Kidney (tissue), 14 donors: ENCODE results near the gene PLEKHA6. TPM values are rescaled to one million over a fixed set of nuclear protein-coding genes. Genes with fewer than 3 reads are reported as not detected.

Experiments used
- DNase-seq, 5 donors: peaks; one replicate each; pipeline ENCODE4 v3.0.0-alpha.2; 2013 to 2020
- FAIRE-seq: peaks from 2 replicates; lab custom pipeline; 2012; peaks lifted over from hg19 to GRCh38; lab: Jason Lieb, UNC
- H3K27ac ChIP-seq, 2 donors: one replicate each; pipeline ENCODE4 v1.7.0; 2013; ENCODE audit warnings: low read depth in 2 of 2, low read length in 2 of 2, inconsistent platforms in 1 of 2
- H3K27me3 ChIP-seq: one replicate; pipeline ENCODE4 v1.7.1; 2013; ENCODE audit warnings: low read length, inconsistent platforms; ENCODE audit not compliant: control insufficient read depth, insufficient read depth
- H3K36me3 ChIP-seq, 3 donors: one replicate each; pipeline versions ENCODE4 v1.7.0 to v1.7.1; 2013; ENCODE audit warnings: low read length in 3 of 3, control low read depth in 1 of 3, inconsistent platforms in 1 of 3; ENCODE audit not compliant: insufficient read depth in 3 of 3, control insufficient read depth in 2 of 3
- H3K4me1 ChIP-seq, 3 donors: one replicate each; pipeline versions ENCODE4 v1.7.0 to v1.7.1; 2013; ENCODE audit warnings: low read length in 3 of 3, inconsistent platforms in 1 of 3, low read depth in 1 of 3; ENCODE audit not compliant: control insufficient read depth in 2 of 3, insufficient read depth in 2 of 3
- H3K4me3 ChIP-seq, 3 donors: one replicate each; pipeline versions ENCODE4 v1.7.0 to v1.8.1; 2013; ENCODE audit warnings: low read length in 3 of 3, control low read depth in 1 of 3, inconsistent platforms in 1 of 3
- H3K9ac ChIP-seq, 3 donors: one replicate each; pipeline versions ENCODE4 v1.7.0 to v1.7.1; 2013; ENCODE audit warnings: low read length in 3 of 3, control low read depth in 1 of 3, inconsistent platforms in 1 of 3
- H3K9me3 ChIP-seq, 3 donors: one replicate each; pipeline versions ENCODE4 v1.7.0 to v1.7.1; 2013; ENCODE audit warnings: low read length in 3 of 3, control low read depth in 1 of 3, inconsistent platforms in 1 of 3; ENCODE audit not compliant: control insufficient read depth in 2 of 3, insufficient read depth in 1 of 3
- CTCF ChIP-seq: IDR thresholded peaks from 3 replicates; pipeline ENCODE4 v1.5.1; 2012; ENCODE audit warnings: mild to moderate bottlenecking, moderate library complexity, borderline replicate concordance; ENCODE audit not compliant: insufficient read depth; ENCODE audit errors: extremely low read depth
- intact Hi-C: fragments of 100-400 bp; cut with DNase I; formaldehyde crosslinking; loops from one replicate; pipeline ENCODE4 v1.11.1; 2022
- polyA plus RNA-seq: library from polyadenylated mRNA; stranded (reverse); fragments of 350-450 nt; fragmentation: Illumina TruSeq; extraction: RNeasy Lipid Tissue Mini Kit (QIAGEN cat#74804); gene quantifications from one replicate; pipeline ENCODE4 v1.2.3, GENCODE V29; 2014; ENCODE audit warnings: low read depth, low replicate concordance; ENCODE audit not compliant: insufficient read depth
- total RNA-seq: library from RNA; stranded (reverse); fragmentation: NEBNext Ultra II Directional; extraction: Animal tissue kit (Norgen Biotek cat#: 25700); gene quantifications from one replicate; pipeline ENCODE4 v1.2.1, GENCODE V29; 2021
- donor health status: control.
- donor health status: control.
- donor health status: control.
- donor health status: control.
- donor health status: control.
- donor health status: DM: yes; HTN: yes; CAD: no.
- donor health status: Normal renal cell carcinoma (clear cell type).

Gene PLEKHA6
- total and polyA plus RNA-seq, 2 donors from 2014 or later, result 17.5 to 65.1 TPM

DNA sequence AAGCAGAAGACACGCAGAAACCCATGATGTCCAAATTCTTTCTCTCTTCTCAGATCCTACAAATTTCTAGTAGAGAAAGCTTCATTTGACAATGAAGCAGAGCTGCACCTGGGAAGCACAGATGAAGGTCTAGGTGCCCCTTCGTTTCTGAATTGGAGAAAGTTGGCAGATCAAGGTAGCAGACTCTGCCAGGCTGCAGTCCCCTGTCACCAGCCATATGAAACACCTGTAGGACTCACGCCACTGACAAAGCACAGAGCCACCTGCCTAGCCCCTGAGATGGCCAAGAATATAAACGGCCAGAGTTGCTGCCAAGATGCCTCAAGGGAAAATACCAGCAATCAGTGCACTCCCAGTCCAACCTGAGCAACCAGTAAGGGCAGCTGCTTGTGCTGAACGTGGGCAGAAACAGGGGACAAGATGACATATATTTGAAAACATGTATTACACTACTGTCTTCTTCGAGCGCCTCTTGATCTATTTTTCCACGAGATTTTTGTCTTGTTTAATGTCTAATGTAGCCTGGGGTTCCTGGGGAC is 20.6 kb upstream of the PLEKHA6 start:
- intact Hi-C loops, result no loop called here
- H3K4me1 ChIP-seq, result peaks cover 0 to 31% (median 8%) of the 10 kb centered on the region in 3 donors
- H3K27ac ChIP-seq, result no peak overlapping the region
- H3K36me3 ChIP-seq, result no peaks in the 10 kb centered on the region
- H3K9ac ChIP-seq, result no peak overlapping the region
- no peak for FAIRE-seq
- no peak overlapping the region for H3K4me3 ChIP-seq
- no peak for TF ChIP-seq CTCF
- no peak for DNase-seq
- no peaks in the 10 kb centered on the region for H3K9me3 ChIP-seq
- H3K27me3 ChIP-seq, result peaks cover 5% of the 10 kb centered on the region

DNA sequence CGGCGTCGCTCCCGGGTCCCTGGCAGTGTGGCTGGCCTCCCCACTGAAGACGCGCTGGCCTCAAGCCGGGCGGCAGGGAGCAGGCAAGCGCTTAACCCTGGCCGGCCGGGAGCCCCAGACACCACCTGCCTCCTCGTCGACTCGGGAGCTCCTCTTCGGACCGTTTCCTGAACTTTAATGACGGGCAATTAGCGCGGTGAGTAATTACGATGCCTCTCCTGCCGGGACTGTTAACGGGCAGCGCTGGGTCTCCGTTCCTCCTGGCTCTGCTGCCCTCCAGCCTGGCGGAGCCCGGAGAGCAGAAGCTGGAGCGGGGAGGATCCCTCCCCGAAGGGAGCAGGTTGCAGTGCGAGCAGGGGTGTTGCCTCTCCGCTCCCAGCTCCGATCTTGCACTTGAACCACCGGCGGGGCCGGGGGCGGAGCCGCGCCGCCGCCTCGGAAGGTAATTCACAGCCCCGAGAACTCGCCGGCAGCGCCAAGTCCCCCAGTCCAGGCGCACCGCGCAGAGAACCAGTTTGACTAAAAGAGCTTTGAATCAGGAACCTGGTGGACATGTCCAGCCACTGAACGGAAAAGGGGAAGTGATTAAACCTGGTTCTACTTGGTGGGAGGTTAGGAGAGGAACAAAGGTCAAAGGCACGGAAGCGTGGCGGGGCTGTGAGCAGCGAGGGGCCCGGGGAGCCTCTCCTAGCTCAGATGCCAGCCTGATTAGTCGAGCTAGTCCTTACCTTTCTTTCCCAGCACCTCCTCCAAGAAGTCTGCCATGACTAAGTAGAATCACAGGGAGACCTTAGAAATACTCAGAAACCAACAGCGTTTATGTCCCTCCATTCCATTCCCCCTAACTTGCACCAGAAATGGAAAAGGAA is 18.3 kb upstream of the PLEKHA6 start:
- H3K9ac ChIP-seq, result peak overlapping the region in 1 of 3 donors; percentile 73
- H3K27ac ChIP-seq, result peak overlapping the region; percentile 64 to 73

DNA sequence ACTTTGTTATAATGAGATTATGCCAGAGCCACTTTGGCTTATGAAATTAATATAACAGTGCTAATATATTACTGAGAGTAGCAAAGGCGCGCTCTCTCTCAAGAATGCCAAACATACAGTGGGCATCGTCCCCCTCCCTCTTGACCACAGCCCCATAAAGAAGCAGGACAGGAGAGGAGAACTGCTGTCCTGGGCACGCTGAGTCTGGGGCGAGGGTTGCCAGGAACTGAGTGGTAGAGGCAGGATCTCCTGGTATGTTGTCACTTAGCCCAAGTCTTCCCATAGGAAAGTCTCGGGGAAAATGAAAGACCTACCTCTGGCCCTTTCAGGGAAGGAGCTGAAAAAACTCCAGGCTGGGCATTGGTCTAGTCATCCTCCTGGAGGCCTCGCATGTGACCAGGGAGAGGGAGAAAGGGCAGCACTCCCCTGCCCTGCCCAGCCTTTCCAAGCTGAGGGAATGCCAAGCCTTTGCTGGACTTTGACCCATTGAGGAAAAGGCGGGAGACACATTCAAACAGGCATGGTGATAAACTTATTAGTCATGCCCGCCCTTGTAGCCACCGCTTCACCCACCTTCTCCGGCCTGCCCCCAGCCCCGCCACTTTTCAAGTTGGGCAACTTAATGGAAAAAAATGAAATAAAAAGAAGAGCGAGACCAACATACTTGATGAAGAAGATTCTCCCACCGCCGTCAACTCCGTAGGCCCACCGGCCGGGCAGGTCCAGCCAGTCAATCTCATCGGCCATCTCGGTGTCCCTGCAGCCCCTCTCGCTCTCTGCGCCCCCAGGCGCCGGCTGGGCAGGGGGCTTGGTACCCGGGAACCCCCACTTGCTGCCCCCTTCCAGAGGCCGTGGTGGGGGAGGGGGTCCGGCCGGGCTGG is 17.4 kb upstream of the PLEKHA6 start:
- no peak for FAIRE-seq
- Histone ChIP-seq H3K4me1 (peaks cover 0 to 24% (median 8%) of the 10 kb centered on the region in 3 donors), H3K27ac (peak overlapping the region; percentile 64 to 73), H3K9me3 (no peaks in the 10 kb centered on the region), H3K27me3 (peaks cover 5% of the 10 kb centered on the region), H3K4me3 (peak overlapping the region in 2 of 3 donors; percentile 77 to 83), H3K36me3 (peaks cover 0 to 5% (median 0%) of the 10 kb centered on the region in 3 donors), H3K9ac (no peak overlapping the region)
- no peak for TF ChIP-seq CTCF
- DNase-seq, result peak in 4 of 5 donors; percentile 33 to 76 (median 52)
- intact Hi-C loops, result no loop called here

More for the DNA sequence above, 18.3 kb upstream of the PLEKHA6 start:
- intact Hi-C loops, result no loop called here
- FAIRE-seq (no peak), DNase-seq (peak; percentile 68 to 81 (median 77))
- Histone ChIP-seq H3K4me3 (peak overlapping the region; percentile 59 to 83 (median 77)), H3K36me3 (peaks cover 0 to 3% (median 0%) of the 10 kb centered on the region in 3 donors), H3K4me1 (peaks cover 0 to 24% (median 8%) of the 10 kb centered on the region in 3 donors), H3K27me3 (peaks cover 5% of the 10 kb centered on the region), H3K9me3 (no peaks in the 10 kb centered on the region)
- TF ChIP-seq CTCF, result no peak
